ENCODE data around the gene HIGD1A.

- no peak for TF ChIP-seq CTCF (IDR thresholded peaks at IDR 0.05; ENCODE audit: insufficient read depth, low read length, poor library complexity, severe bottlenecking)
- TF ChIP-seq EZH2phosphoT487 (conservative IDR thresholded peaks at IDR 0.05; ENCODE audit: low read length) = no peak
Observed at GRCh38 chr3:42843713-42844411, 39.6 kb upstream of the HIGD1A start.
